Cerebellar nuclear complex (tissue), 1 donor: ENCODE measurements around the gene SGCD.
"Not testable (repeated sequence)": the region's sequence is repeated elsewhere in the genome, so short reads cannot be mapped to it uniquely, and the experiment has no call there.

Source experiments
- DNase-seq, 2 experiments: peaks; one replicate each; lab custom pipeline; 2025; lab: John Stamatoyannopoulos, UW

Gene SGCD

DNA sequence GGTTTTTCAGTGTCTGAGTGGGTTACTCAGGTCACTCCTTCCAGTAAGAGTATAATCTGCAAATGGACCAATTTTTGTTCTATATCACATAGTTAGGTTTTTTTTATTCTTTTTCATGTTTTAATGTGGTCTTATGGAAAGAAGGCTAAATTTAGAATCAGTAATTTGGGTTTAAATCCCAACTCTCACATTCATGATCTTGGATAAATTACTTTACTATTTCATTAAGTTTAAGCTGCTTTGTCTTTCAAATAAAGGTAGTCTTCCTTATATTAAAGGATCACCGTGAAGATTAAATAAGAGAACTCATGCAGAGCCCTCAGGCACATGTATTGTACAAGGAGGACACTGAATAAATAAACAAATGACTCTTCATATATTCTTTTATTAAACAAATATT is 234.7 kb downstream of the SGCD start:
- no peak for DNase-seq

DNA sequence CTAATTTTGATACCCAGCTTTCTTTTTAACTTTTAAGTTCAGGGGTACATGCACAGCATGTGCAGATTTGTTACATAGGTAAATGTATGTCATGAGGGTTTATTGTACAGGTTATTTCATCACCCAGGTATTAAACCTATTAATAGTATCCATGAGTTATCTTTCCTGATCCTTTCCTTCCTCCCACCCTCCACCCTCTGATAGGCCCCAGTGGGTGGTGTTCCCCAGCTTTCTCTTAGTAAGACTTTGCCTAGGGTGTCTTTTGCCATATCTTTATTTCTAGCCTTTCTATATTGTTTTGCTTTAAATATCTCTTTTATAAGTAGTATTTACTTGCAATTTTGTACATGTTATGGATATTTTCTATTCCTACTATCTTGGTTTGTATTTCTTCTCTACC is 243.7 kb downstream of the SGCD start:
- DNase-seq = no peak

DNA sequence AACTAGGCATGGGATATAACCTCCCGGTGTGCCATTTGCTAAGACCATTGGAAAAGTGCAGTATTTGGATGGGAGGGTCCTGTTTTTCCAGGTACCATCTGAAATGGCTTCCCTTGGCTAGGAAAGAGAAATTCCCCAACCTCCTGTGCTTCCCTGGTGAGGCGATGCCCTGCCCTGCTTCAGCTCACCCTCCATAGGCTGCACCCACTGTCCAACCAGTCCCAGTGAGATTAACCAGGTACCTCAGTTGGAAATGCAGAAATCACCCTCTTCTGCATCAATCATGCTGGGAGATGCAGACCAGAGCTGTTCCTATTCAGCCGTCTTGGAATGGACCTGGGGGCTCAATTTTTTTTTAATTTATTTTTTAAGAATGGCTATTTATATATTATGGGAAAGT is 254.8 kb downstream of the SGCD start:
- no peak for DNase-seq

DNA sequence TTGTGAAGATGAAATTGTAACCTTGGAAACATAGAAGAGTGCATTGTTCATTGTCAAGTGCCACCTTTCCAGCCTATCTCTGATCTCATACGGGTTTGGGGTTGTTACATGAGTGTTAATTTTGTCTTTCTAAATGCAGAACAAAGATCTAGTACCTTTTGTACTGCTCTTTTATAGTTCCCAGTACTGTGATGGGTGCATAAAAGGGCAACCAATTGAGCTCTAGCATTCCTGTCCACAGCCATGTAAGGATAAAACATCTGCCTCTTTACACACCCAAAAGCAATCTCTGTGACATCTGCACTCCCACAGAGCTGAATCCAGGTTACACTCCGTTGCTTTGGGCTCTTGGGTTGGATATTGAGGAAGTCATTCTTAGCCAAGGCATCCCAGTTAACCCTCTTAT is 255.2 kb downstream of the SGCD start:
- DNase-seq = no peak

DNA sequence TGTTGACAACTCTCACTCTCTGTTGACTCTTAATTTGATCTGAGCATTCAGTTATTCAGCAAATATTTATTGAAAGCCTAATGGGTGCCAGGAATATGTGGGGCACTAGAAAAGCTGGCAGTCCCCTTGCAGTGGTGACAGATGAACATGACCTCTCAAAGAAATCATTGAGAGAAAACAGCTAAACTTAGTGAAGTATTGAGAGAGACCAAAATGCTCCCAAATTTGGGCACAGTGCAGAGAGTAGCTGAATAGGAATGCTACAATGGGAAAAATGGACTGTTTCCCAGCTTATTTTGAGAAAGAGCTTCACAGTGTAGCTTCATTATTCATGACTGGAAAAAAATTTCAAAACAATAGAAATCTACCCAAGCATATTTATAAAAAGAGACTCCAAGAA is 257.9 kb downstream of the SGCD start:
- DNase-seq = no peak

DNA sequence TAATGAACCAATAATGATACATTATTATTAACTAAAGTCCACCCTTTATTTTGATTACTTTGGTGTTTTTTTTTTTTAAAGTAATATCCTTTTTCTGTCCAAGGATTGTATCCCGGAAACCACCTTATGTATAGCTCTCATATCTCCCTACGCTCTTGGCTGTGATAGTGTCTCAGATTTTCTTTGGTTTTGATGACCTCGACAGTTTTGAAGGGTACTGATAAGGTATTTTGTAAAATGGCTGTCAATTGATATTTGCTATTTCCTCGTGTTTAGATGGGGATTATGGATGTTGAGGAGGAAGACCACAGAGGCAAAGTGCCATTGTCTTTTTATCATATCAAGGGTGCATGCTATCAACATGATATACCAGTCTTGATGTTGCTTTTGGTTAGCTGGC is 259.0 kb downstream of the SGCD start:
- DNase-seq = no peak

DNA sequence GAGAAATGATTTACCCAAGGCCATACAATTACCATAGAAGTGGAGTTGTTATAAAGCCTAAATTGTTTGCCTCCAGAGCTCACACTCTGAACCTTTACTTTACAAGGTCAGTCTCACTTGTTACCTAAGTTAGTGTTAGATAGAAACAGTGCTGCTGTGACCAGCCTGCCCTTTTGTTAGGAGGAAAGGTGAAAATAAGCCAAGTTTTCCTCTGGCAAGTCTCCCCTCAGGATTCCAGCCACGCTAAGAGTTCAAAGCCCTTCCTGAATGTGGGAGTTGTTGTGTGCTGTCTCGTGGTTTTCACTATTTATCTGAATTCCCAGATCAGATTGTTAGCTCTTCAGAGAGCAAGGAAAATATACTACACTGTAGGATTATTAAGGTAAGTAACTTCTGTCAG is 260.0 kb downstream of the SGCD start:
- no peak for DNase-seq

DNA sequence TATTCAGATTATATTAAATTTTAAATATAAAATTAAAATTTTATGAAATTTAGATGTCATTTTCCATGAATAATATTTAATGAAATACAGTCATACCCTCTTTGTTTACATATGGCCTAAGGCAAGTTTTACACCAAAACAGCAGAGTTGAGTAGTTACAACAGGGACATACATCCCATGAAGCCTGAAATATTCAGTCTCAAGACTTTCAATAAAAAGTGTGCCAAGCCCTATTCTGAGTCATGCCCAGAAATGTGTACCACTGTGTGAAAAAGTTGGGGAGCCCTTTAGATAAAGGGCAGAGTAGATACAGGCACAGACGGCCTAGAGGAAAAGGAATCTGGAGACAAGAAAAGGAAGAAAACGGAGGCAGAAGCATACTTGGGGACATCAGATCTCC is 261.3 kb downstream of the SGCD start:
- no peak for DNase-seq

DNA sequence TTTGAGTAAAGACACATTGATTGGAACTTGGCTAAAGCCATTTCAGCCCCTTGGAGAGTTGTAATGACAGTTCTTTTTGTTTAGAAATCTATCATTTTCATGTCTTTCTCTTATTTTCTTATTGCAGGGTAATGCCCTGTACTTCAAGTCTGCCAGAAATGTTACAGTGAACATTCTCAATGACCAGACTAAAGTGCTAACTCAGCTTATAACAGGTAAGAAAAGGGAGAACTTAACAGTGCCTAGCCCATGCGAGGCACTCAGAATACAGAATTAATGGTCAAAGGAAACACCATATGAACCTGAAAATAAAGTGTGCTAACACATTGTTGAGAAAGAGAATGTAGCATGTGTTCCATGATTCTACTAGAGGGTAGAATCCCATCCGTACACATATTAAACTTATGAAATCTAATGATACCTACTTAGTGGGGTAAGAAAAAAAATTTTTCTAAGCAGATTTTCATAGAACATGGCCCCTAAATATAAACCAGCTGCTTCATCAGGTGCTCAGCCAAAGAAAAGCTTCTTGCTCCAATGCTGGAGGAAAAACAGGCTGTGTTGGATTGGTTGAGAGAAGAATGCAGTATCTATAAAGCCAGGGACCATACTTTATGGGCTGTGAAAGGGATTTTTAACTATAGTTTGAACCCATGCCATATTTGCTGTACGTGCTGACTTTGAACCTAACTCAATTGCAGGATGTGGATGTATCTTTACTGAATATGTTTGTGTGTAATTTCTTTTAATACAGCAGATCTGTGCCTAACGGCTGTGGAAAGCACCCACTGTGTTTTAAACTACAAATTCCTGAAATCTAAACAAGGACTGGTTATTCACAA is 262.4 kb downstream of the SGCD start:
- no peak for DNase-seq

DNA sequence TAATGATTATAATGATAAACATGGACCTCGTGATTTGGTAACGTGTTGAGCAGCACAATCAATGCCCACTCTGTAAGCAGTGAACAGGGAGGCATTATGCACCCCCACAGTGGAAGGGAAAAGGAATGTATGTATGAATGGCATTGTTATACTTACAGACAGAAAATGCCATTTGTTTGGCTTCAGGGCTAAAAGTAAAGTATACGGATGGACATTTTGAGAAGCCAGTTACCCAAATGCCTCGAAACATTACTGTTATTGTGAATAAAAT is 262.9 kb downstream of the SGCD start:
- DNase-seq = no peak

DNA sequence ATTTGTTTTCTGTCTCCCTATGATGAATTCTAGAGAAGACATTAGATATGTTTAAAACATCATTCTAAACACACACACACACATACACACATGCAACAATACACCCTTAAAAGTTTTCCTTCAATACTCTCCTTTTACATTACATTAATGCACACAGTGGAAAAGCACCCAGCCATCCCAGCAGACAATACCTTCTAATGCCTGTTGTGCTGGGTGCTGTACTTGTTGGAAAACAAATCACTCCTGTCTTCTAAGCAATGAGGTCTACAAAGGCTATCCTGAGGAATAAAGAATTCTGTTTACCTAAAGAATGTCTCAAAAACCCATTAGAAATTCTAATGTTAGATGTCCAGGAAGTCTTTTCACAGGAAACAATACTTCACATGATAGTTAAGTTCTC is 264.0 kb downstream of the SGCD start:
- DNase-seq = no peak

DNA sequence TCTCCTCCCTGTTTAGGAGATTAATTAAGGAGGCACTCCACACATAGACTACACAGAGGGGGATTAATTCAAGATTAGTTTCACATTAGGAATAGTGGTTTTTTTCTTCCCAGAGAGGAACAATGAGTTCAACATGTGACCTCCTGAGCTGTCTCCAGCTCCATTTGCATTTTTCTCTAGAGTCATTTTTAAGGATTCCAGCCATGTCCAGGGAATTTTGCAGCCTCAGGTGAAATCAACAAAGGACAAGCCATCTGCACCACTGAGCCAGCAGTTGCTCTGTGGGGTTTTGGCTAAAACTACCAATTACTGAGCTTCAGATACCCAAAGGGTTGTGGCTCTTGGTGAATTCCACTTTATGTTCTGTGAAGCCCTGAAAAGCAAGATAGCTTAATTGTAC is 264.7 kb downstream of the SGCD start:
- no peak for DNase-seq

DNA sequence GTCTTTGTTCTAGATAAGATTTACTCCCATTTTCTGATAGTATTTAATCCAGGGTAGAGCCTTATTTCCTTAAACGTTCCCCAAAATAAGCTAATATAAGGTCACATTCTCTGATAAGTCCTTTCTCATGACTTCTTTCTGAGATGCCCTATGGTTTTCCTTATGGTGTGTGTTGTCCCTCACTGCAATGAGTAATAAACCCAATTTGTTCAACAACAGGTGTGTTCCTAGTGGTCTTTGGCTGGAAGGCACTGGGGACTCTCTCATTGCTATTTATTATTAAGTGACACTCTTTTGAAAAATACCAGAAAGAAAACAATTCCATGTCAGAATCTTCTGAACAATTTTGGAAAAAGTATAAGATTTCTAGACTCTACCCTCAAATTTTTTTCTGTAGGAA is 266.6 kb downstream of the SGCD start:
- DNase-seq = no peak

DNA sequence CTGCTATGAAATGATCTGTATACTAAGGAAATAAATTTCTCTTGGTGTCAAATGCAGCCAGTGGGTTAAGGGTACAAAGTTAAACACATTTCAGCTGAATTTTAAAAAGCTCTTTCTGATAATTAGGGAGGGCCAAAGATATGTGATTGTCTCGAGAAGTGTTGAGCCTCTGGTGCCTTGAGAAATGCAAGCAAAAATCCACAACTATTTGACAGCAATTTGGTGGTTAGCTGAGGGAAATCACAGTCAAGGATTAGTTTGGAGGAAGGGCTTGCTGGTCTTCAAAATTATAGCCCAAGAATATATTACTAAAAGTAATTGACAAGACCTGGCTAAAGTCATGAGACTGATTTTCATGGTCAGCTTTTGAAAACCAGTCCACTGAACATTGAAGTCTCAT is 267.4 kb downstream of the SGCD start:
- no peak for DNase-seq

DNA sequence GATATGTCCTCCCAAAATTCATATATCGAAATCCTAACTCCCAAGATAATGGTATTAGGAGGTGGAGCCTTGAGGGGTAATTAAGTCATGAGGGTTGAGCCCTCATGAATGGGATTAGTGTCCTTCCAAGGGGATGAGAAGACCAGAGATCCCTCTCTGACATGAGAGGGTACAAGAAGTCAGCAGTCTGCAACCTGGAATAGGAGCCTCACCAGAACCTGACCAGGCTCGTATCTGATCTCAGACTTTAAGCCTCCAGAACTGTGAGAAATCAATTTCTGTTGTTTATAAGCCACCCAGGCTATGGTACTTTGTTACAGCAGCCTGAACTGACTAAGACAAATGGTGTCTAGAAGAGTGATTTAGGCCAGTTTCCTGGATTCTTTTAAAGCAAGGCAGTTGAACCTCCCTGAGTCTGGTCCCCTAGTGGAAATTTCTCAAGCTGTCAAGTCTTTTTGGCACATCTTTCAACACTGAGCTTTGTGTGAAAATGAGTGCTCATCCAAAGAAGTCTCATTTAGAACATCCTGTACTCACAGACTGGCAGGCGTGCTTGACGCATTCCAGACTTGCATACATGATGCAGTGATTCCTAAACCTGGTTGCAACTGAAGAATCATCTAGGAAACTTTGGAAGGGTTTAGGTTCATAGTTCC is 268.3 kb downstream of the SGCD start:
- DNase-seq = no peak

DNA sequence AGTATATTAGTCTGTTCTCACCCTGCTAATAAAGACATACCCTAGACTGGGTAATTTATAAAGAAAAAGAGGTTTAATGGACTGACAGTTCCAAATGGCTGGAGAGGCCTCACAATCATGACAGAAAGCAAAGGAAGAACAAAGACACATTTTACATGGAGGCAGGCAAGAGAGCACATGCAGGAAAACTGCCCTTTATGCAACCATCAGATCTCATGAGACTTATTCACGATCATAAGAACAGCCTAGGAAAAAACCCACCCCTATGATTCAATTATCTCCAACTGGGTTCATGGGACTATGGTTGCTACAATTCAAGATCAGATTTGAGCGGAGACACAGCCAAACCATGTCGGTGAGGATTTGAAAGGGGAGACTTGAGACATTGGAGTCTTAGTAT is 270.3 kb downstream of the SGCD start:
- DNase-seq = no peak

DNA sequence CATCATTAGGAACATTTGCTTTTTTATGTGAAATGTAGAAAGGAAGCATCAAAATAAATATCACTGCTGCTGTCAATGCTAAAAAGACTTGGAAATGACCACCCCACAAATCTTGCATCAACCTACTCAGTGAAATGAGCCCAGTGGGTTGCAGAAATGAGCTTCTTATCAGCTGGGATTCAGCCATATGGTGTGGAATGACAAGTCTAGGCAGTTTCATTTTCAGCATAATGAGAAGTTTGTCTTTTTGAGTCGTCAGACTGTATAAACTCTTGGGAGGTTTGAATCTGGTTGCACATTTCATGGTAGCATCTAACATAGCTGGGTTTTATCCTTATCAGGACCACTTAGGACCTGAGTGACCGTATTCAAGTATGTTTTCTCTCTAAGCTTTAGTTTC is 272.0 kb downstream of the SGCD start:
- no peak for DNase-seq

DNA sequence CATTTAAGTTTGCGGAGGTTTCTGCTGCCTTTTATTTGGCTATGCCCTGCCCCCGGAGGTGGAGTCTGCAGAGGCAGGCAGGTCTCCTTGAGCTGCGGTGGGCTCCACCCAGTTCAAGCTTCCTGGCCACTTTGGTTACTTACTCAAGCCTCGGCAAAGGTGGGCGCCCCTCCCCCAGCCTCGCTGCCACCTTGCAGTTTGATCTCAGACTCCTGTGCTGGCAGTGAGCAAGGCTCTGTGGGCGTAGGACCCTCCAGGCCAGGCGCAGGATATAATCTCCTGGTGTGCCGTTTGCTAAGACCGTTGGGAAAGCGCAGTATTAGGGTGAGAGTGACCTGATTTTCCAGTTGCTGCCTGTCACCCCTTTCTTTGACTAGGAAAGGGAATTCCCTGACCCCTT is 283.6 kb downstream of the SGCD start:
- not testable (repeated sequence) for DNase-seq

DNA sequence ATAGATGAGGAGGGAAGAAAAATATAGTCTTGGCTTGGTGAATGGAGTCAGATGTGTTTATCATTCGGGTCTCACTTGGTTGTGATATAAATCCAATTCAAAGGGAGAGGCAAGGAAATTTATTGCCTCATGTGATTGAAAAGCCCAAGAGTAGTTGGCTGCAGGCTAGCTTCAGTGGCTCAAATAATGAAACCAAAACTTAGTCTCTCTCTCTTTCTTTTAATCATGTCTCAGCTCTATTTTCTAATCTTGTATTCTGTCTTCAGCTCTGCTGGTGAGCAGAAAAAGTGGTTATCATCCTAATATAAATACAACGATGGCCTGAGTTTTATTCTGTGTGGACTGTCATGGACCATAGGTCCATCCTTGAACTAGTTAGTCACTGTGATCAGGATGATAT is 288.9 kb downstream of the SGCD start:
- DNase-seq = no peak

DNA sequence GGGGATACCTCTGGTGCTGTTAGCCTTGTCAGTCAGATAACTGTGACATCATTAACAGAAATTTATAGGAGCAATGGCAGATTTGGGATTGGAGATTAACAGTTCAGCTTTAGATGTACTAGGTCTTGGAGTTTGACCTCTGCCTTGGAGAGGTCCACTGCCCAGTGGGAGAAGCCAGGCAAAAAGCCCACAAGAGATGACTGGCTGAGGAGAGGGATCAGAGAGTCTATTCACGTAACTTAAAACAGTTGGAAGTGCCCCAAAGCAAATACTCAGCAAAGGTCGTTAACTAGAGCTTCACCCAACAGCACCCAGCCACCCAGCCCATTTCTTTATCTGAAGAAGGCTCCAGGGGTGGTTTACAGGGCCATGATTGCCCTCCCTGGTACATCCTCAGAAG is 290.5 kb downstream of the SGCD start:
- no peak for DNase-seq

DNA sequence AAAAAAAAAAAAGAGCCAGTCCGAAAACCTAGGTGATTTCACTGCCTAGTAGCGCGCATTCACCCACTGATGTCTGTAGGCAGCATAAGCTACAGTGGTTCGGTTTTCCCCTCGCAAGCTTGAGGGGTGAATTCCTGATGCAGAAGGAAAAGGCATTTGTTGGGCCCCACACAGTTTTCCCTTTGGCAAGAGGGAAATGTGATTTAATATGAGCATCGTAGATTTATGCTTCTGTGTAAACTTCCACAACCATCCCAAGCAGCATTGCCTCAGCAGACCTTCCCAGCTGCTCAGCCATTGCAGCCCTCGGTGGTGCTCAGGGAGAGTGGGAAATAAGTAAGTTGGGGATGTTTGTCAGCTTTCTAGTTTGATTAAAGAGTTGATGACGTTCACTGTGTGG is 291.6 kb downstream of the SGCD start:
- no peak for DNase-seq

DNA sequence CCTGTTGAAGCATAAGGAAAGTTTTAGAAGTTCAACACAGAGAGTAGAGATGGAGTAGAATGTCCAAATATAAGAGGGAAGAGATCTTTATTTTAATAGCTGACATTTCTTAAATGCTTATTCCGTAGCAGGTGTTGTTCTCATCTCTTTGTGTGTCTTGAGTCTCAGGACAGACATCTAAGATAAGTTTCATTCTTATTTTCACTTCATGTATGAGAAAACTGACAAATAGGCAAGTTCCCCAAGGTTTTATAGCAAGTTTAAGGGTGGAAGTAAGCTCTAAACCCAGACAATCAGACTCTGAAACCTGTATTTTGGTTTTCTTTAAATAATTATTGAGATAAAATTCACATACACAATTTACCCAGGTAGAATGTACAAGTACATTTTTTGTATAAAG is 294.8 kb downstream of the SGCD start:
- no peak for DNase-seq

DNA sequence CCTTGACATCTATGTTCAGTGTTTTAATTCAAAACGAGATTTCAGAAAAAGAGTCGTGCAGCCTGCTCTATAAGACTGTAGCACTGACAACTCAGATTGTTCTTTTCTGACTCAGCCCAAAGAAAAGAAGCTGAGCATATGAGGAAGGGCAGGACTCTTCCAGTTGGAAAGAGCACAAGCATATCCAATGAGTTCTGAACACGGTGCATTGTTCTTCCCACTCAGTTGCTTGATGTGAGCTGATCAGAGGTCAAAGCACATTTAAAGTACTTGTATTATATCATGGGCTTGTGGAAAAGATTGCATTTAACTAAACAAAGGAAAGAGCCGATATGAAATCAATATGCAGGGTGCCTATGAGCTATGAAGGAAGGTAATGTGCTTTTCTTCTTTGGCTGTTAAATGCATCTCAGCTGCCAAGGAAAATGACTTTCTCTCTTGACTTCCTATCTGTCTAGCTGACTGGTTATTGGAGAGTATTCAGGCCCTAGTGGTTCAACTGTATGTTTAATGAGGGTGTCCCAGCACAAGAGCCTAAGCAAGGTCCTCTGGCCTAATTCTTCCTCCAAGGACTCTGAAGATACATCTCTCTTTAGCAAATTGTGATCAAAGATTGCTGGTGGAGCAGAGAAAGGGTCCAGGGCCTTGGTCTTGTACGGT is 296.5 kb downstream of the SGCD start:
- no peak for DNase-seq

DNA sequence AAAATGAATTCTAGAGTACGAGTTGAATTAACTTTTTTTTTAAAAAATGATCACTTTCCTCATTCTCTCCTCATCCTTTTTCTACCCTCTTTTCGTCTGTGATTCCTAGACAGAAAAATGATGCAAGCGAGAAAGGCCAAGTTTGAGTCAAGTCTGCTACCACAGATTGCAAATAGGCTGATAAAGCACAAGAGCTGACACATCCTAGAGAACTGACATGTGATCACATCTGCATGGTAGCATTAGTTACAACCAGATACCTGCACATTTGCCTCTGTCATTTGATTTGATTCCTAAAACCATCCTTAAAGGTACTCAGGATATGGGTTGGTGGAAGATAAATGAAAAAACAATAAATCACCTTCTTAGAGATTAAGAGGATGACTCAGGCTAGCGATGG is 297.7 kb downstream of the SGCD start:
- DNase-seq = no peak
